NCI-H526 (cell line): ENCODE measurements around the gene RHCG.
"Not testable (repeated sequence)": the region's sequence is repeated elsewhere in the genome, so short reads cannot be mapped to it uniquely, and the experiment has no call there.

Source experiments
- DNase-seq, 2 experiments: peaks; one replicate each; lab custom pipeline; 2025; lab: John Stamatoyannopoulos, UW

Gene RHCG

DNA sequence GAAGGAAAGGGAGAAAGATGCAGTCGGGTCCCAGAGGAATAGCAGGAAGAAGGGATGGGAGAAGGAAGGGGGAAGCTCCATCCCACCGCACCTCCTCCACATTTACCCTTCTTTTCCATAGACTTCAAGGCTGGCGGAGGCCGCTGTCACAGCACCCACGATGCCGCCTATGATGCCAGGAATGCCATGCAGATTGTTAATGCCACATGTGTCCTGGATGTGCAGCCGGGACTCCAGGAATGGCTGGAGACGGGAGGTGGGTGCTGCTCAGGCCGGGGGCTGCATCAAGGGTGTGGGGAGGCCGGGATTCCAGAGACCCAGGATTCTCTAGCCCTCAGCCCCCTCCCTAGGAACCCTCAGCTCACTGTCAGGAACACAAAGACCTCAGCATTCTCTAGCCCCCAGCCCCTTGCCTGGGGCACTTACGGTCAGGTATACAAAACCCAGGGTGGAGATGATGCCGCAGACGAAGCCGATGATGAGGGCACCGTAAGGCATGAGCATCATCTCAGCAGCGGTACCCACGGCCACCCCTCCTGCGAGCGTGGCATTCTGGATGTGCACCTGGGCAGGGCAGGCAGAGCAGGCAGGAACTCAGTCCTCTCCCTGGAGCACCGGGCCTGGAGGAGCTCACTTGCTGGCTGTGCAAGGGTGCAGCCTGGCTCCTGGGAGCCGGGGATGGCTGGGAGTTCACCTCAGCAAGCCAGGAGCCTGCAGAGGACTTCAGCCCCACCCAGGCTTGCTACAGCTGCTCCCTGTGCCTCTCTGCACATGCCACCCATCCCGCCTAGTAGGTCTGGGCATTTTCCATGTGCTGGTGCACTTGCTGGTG, 18.8 kb downstream of the RHCG start:
- no peak for DNase-seq

- DNase-seq, result peak in 1 of 2 experiments; percentile 12
Observed at GRCh38 chr15:89475661-89476060, 20.7 kb downstream of the RHCG start.

GRCh38 chr15:89472785-89473256, 23.6 kb downstream of the RHCG start:
- peak; percentile 13 to 57 for DNase-seq

GRCh38 chr15:89469426-89470096, 26.8 kb downstream of the RHCG start:
- no peak for DNase-seq

GRCh38 chr15:89468813-89469212, 27.6 kb downstream of the RHCG start:
- not testable (repeated sequence) for DNase-seq

- DNase-seq, result no peak
Observed at GRCh38 chr15:89463113-89463512, 33.3 kb downstream of the RHCG start.

DNA sequence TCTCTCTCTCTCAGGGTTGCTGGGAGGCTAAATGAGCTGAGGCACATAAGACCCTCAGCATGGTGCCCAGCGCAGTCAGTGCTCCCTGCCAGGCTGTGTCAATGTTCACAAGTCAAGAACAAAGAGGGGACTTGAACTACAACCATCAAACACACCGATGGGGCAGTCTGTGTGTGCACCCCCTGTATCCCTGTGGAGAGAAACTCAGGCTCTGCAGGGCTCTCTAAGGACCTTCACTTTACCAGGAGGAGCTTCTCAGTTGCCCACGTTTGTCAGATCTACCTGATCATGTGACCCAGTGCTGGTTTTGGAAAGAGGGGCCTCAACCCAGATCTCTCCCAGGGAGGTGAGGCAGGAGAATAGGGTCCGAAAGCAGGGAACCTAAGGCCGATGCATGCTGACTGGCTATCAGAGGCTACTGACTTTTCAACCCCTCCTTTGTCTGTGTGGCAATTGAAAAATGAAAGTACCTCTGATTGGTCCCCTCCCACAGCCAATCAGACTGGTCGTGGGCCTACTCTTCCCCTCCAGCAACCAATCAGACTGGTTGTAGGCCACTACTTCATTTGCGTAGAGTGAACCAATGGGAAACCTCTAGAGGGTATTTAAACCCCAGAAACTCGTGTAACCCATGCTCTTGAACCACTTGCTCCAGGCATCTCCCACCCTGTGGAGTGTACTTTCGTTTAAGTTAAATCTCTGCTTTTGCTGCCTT, 34.0 kb downstream of the RHCG start:
- DNase-seq, result no peak

- DNase-seq, result no peak
Observed at GRCh38 chr15:89461386-89461785, 35.0 kb downstream of the RHCG start.

DNA sequence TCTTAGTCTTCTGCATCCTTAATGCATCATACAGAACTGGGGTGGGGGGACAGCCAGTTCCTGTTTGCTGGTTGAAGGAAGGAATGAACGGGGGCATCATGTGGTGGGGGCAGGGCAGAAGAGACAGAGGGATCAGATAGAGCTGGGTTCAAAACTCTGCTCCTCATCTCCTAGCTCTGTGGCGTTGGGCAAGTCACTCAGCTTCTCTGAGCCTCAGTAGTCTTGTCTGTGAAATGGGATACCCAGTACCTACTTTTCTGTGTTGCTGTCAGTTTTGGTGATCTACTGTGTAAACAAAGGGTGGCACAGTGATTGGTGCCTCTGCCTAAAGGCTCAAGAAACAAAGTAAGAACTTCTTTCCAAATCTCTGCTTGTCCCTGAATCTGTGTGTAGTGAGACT, 36.3 kb downstream of the RHCG start:
- no peak for DNase-seq

DNA sequence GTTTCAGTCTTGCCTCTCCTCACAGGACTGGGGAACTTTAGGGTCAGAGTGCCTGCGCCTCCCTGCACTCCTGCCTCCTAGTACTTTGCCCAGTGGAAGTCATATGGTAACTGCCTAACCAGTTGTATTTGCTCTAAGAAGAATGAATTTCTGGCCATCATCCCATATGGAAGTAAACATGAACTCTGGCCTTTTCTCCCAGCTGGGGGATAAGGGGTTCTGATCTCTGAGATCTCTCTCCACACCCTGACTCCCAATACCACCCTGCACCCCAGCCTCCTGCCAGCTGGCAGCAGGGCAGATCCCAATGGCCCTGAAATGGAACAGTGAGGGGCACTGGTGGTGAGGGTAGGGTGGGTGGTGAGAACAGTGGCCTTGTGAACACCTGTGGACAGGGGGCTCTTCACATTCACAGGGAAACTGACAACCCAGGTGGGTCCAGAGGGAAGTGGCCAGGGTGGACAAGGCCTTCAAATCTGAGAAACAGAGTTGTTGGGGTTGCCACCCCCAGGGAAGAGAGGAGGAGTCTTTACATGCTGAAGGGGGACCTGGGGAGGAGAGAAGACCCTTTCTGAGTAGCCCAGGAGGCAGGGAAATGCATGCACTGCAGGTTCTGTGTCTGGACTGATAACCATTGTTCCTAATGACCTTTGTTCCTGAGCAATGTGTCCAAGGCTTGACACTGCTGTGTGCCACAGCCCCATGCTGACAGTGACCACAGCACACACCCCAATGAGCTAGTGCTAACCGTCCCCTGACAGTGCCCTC, 36.9 kb downstream of the RHCG start:
- DNase-seq, result no peak

DNA sequence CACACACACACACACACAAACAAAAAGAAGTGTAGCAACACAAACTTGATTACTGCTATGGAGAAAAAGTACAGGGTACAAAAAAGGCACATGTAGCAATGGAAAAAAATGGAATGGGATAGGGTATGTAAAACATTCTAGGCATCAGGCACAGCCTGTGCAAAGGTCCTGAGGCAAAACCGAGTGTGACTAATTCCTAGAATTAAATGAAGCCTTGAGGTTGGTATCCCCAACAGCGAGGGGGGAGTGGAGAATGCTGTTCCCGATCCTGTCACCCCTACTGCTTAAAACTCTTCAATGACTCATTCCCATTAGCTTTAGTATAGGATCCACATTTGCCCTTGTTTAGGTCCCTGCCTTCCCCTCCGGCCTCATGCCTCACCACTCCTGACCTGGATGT, 37.9 kb downstream of the RHCG start:
- no peak for DNase-seq

GRCh38 chr15:89457086-89457485, 39.3 kb downstream of the RHCG start:
- DNase-seq, result peak; percentile 11 to 60

DNA sequence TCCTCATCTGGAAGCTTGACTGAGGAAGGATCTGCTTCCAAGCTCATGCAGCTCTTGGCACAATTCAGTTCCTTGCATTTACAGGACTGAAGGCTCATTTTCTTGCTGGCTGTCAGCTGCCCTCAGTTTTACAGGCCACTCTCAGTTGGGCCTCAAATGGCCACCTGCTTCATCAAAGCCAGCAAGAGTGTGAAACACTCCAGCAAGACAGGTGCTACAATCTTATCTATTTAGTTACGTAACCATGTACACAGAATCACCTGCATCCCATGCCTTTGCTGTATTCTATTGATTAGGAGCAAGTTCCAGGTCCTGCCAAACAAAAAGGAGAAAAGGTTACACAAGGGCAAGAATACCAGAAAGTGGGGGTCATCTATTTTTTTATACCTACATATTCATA, 40.8 kb downstream of the RHCG start:
- DNase-seq, result no peak

- no peak for DNase-seq
Observed at GRCh38 chr15:89452330-89452836, 44.0 kb downstream of the RHCG start.

- DNase-seq, result no peak
Observed at GRCh38 chr15:89451846-89452245, 44.5 kb downstream of the RHCG start.

GRCh38 chr15:89450076-89451006, 46.0 kb downstream of the RHCG start:
- no peak for DNase-seq

GRCh38 chr15:89448825-89449224, 47.6 kb downstream of the RHCG start:
- DNase-seq, result no peak

DNA sequence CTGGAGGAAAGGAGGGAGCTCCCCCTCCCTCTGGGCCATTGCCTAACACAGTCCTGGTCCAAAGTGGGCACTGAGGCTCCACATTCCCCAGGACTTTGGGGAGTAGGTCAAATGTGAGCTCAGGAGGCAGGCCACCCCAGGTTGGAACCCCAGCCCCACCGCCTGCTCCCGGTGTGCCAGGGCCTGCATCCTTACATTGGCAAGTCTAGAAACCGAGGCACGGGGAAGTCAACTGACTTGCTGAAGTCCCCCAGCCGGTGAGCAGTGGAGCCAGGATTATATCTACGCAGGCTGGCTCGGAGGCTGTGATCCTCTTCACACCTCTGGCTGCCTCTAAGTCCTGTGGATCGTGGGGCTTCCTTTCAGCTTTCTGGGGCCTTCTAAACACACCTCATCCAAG, 48.7 kb downstream of the RHCG start:
- no peak for DNase-seq

- no peak for DNase-seq
Observed at GRCh38 chr15:89446255-89446891, 50.0 kb downstream of the RHCG start.

- DNase-seq, result no peak
Observed at GRCh38 chr15:89445518-89445917, 50.9 kb downstream of the RHCG start.
